A549 (cell line): ENCODE results near the gene RSPH9. TPM values are rescaled to one million over a fixed set of nuclear protein-coding genes. Genes with fewer than 3 reads are reported as not detected.

Experiments
- ATAC-seq, 2 experiments: fragments of 200-7000 bp in 1 of 2; fragments of >200 bp in 1 of 2; cut with Nextera tagmentation in 1 of 2; cut with Tn5 transposase in 1 of 2; 3 replicates each; pipeline versions ENCODE4 v1.8.0 to v1.9.1; 2018 to 2020; ENCODE audit warnings: mild to moderate bottlenecking in 1 of 2, moderate library complexity in 1 of 2
- CTCF ChIA-PET: fragments of 300-600 bp; sonication (Branson Sonifier 250); formaldehyde crosslinking; extraction: SDS; loops from one replicate; lab custom pipeline; 2021; ENCODE audit warnings: antibody characterized with exemption, inconsistent platforms; lab: Yijun Ruan, JAX
- POLR2A ChIA-PET: fragments of 350-600 bp; formaldehyde crosslinking; extraction: SDS; loops from one replicate; lab custom pipeline; 2021; ENCODE audit warnings: antibody characterized with exemption, inconsistent platforms; lab: Yijun Ruan, JAX
- DNase-seq, 2 experiments: peaks; one replicate each; pipeline versions ENCODE4 v3.0.0 to v3.0.0-alpha.2; 2011 to 2016; ENCODE audit warnings: low read depth in 1 of 2, low spot score in 1 of 2
- FAIRE-seq: peaks from 2 replicates; lab custom pipeline; 2011; peaks lifted over from hg19 to GRCh38; lab: Jason Lieb, UNC
- H3K27ac ChIP-seq, 2 experiments: fragments of >200 bp; sonication (Bioruptor Twin); formaldehyde crosslinking; 3 replicates each; pipeline ENCODE4 v1.5.1; 2016 to 2017
- H3K4me1 ChIP-seq: fragments of >200 bp; sonication (Bioruptor Twin); formaldehyde crosslinking; 3 replicates; pipeline ENCODE4 v1.6.1; 2016
- H3K4me2 ChIP-seq: fragments of >200 bp; sonication (Bioruptor Twin); formaldehyde crosslinking; 3 replicates; pipeline ENCODE4 v1.6.1; 2016
- H3K4me3 ChIP-seq: fragments of >200 bp; sonication (Bioruptor Twin); formaldehyde crosslinking; 3 replicates; pipeline ENCODE4 v1.5.1; 2016
- H3K9me3 ChIP-seq: fragments of >200 bp; sonication (Bioruptor Twin); formaldehyde crosslinking; 3 replicates; pipeline ENCODE4 v1.6.1; 2016
- BHLHE40 ChIP-seq: IDR thresholded peaks from 2 replicates; pipeline ENCODE4 v1.6.1; 2012; ENCODE audit warnings: low read depth, low read length, inconsistent platforms
- CBX8 ChIP-seq: fragments of 200-600 bp; sonication (generic); IDR thresholded peaks from 2 replicates; pipeline ENCODE4 v1.6.1; 2016
- CEBPB ChIP-seq, 2 experiments: fragments of >200 bp in 1 of 2; sonication (Bioruptor Twin) in 1 of 2; formaldehyde crosslinking in 1 of 2; IDR thresholded peaks; 2 replicates each; pipeline ENCODE4 v1.6.1; 2012 to 2016
- CHD4 ChIP-seq: fragments of 200-600 bp; sonication (generic); IDR thresholded peaks from 2 replicates; pipeline ENCODE4 v1.6.1; 2016; ENCODE audit warnings: antibody characterized with exemption, mild to moderate bottlenecking, borderline replicate concordance
- EHMT2 ChIP-seq: fragments of 200-600 bp; sonication (generic); IDR thresholded peaks from 2 replicates; pipeline ENCODE4 v1.6.1; 2016; ENCODE audit warnings: antibody characterized with exemption, low read depth, mild to moderate bottlenecking, moderate library complexity
- EP300 ChIP-seq, 2 experiments: fragments of >200 bp; sonication (Bioruptor Twin); formaldehyde crosslinking; IDR thresholded peaks; 2 replicates in 1 of 2; 3 replicates in 1 of 2; pipeline ENCODE4 v1.6.1; 2016 to 2017
- FOSB ChIP-seq: fragments of 250-450 bp; sonication (Bioruptor Pico); IDR thresholded peaks from 2 replicates; pipeline ENCODE4 v1.5.0; 2020; ENCODE audit warnings: mild to moderate bottlenecking, moderate library complexity
- FOXS1 ChIP-seq: fragments of 250-450 bp; sonication (Bioruptor Pico); IDR thresholded peaks from 2 replicates; pipeline ENCODE4 v1.5.0; 2020; ENCODE audit warnings: mild to moderate bottlenecking, moderate library complexity
- HOXA7 ChIP-seq: fragments of 250-450 bp; sonication (Bioruptor Pico); IDR thresholded peaks from 2 replicates; pipeline ENCODE4 v1.5.0; 2020; ENCODE audit warnings: mild to moderate bottlenecking, moderate library complexity
- JUN ChIP-seq, 2 experiments: fragments of >200 bp; sonication (Bioruptor Twin); formaldehyde crosslinking; IDR thresholded peaks; 2 replicates in 1 of 2; 3 replicates in 1 of 2; pipeline ENCODE4 v1.6.1; 2016 to 2017
- JUNB ChIP-seq: fragments of >200 bp; sonication (Bioruptor Twin); formaldehyde crosslinking; IDR thresholded peaks from 2 replicates; pipeline ENCODE4 v1.6.1; 2016
- KDM5A ChIP-seq: fragments of 200-600 bp; sonication (generic); IDR thresholded peaks from 2 replicates; pipeline ENCODE4 v1.6.1; 2016; ENCODE audit warnings: antibody characterized with exemption, mild to moderate bottlenecking
- MYC ChIP-seq: IDR thresholded peaks from 2 replicates; pipeline ENCODE4 v1.6.1; 2012; ENCODE audit warnings: mild to moderate bottlenecking, inconsistent platforms, low read length, improper control_type of control experiment, borderline replicate concordance
- NPAS2 ChIP-seq: fragments of 250-450 bp; sonication (Bioruptor Pico); IDR thresholded peaks from 2 replicates; pipeline ENCODE4 v1.8.0; 2022; ENCODE audit warnings: mild to moderate bottlenecking, moderate library complexity, borderline replicate concordance
- POLR2A ChIP-seq: IDR thresholded peaks from 2 replicates; pipeline ENCODE4 v1.6.1; 2012; ENCODE audit warnings: mild to moderate bottlenecking, low read length
- RARB ChIP-seq: fragments of 250-450 bp; sonication (Bioruptor Pico); IDR thresholded peaks from 2 replicates; pipeline ENCODE4 v1.8.0; 2021; ENCODE audit warnings: mild to moderate bottlenecking, moderate library complexity
- RFX5 ChIP-seq: fragments of 450-650 bp; IDR thresholded peaks from 2 replicates; pipeline ENCODE4 v1.7.1; 2014; ENCODE audit warnings: antibody characterized with exemption, mild to moderate bottlenecking, moderate library complexity
- SMC3 ChIP-seq: fragments of >200 bp; sonication (Bioruptor Twin); formaldehyde crosslinking; IDR thresholded peaks from 3 replicates; pipeline ENCODE4 v1.6.1; 2018; ENCODE audit warnings: inconsistent platforms
- SREBF2 ChIP-seq: fragments of 450-650 bp; IDR thresholded peaks from 2 replicates; pipeline ENCODE4 v1.6.1; 2014; ENCODE audit warnings: mild to moderate bottlenecking, moderate library complexity
- ZC3H11A ChIP-seq: fragments of 450-650 bp; IDR thresholded peaks from 2 replicates; pipeline ENCODE4 v1.6.1; 2014; ENCODE audit warnings: antibody characterized with exemption, mild to moderate bottlenecking
- ZFP36 ChIP-seq: fragments of 450-650 bp; IDR thresholded peaks from 2 replicates; pipeline ENCODE4 v1.6.1; 2014; ENCODE audit warnings: borderline replicate concordance; ENCODE audit not compliant: partially characterized antibody
- ZSCAN20 ChIP-seq: fragments of 250-450 bp; sonication (Bioruptor Pico); IDR thresholded peaks from 2 replicates; pipeline ENCODE4 v1.8.0; 2022; ENCODE audit warnings: mild to moderate bottlenecking, moderate library complexity
- WGBS: methylation state at CpG from one replicate; pipeline ENCODE4 v1.1.6; 2017; ENCODE audit errors: missing lambda C conversion rate; 5-methylcytosine and 5-hydroxymethylcytosine counted together
- polyA plus RNA-seq, 4 experiments: library from polyadenylated mRNA; depleted of rRNA in 3 of 4; stranded (reverse); fragments of >200 nt; fragmentation: RNase III in 1 of 4; extraction: RNeasy Plus Mini Kit Qiagen cat#74134 plus additional on column Dnase treatment in 1 of 4; gene quantifications; 2 replicates in 3 of 4; 3 replicates in 1 of 4; pipeline ENCODE4 v1.2.3, GENCODE V29; 2011 to 2017
- TF ChIP-seq, protein P1 (sequence below): fragments of 200-600 bp; sonication (generic); IDR thresholded peaks from 2 replicates; pipeline ENCODE4 v1.6.1; 2016; ENCODE audit warnings: antibody characterized with exemption, mild to moderate bottlenecking, moderate library complexity
- TF ChIP-seq, protein P2 (sequence below): fragments of >200 bp; sonication (Bioruptor Twin); formaldehyde crosslinking; IDR thresholded peaks from 3 replicates; pipeline ENCODE4 v1.6.1; 2016
- TF ChIP-seq, protein P3 (sequence below): fragments of 150-350 bp; IDR thresholded peaks from 2 replicates; pipeline ENCODE4 v1.6.1; 2014; ENCODE audit warnings: low read depth, mild to moderate bottlenecking, low read length
- TF ChIP-seq, protein P4 (sequence below): fragments of 250-450 bp; sonication (Bioruptor Pico); IDR thresholded peaks from 2 replicates; pipeline ENCODE4 v1.5.0; 2021; ENCODE audit warnings: mild to moderate bottlenecking, moderate library complexity, borderline replicate concordance

RSPH9 gene
- polyA plus RNA-seq, 2 of the 4 experiments (the other 2 are of a cell fraction): 0.14 to 0.18 TPM

DNA sequence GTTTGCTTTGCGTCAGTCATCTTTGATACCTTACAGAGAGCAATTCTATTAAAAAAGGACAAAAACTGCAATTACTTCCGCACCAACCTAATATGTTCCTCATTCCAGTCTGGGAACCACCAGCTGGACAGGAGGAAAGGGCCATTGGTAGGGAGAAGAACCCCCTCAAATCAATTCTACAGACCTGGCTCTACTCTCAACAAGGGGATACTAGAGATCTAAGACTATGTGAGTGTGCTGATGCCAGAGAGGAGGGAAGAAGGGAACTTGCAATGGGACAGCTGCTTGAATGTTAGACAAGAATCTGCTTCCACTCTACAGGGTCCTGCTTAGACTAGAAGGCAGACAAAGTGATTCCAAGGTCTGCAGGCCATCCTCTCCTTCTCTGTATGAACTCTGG lies 29.5 kb downstream of the RSPH9 start:
- CTCF ChIA-PET: interaction anchor here (1.0 to 11.5 kb wide), 4 partner anchors 9 to 101 kb away, joined by 3 to 72 read pairs (median 4); partner anchors contain the start of gene VEGFA
- POLR2A ChIA-PET: no interaction called here
- Histone ChIP-seq H3K9me3 (no peaks in the 10 kb centered on the region), H3K27ac (no peak overlapping the region), H3K4me2 (no peak overlapping the region), H3K4me3 (no peak overlapping the region), H3K4me1 (no peaks in the 10 kb centered on the region)
- TF ChIP-seq RARB (CRISPR knock-in tag): no peak
- FAIRE-seq: no peak
- no peak for DNase-seq
- no peak for ATAC-seq
- WGBS: 100% methylated on average over 2 of the region's 2 CpGs

DNA sequence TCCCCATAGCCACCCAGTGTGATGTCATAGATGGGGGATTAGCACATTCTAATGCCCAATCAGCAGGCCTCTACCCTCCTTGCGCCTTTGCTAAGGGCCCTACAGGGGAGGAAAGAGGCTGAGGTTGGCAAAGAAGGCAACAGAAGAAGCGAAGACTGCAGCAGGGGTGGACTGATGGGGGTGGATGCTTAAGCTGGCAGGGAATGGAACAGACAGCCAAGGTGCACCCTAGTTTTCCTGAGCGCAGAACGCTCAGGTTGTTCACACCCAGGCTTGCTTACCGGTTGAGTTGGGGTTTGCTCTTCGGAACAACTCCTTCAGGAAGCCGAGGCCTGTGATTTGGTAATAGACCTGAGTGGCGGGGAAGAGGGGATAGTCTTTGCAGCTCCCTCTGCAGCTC lies 30.1 kb downstream of the RSPH9 start:
- DNase-seq (no peak), ATAC-seq (no peak), FAIRE-seq (no peak)
- no peak overlapping the region for H3K4me3 ChIP-seq
- H3K27ac ChIP-seq: no peak overlapping the region
- no peaks in the 10 kb centered on the region for H3K4me1 ChIP-seq
- ChIA-PET POLR2A (no interaction called here), CTCF (interaction anchor here (1.2 to 11.5 kb wide), 5 partner anchors 7 to 404 kb away, joined by 3 to 72 read pairs (median 3); partner anchors contain the start of gene VEGFA)
- H3K9me3 ChIP-seq: no peaks in the 10 kb centered on the region
- H3K4me2 ChIP-seq: no peak overlapping the region
- TF ChIP-seq MYC: no peak
- no peak for TF ChIP-seq RFX5
- TF ChIP-seq HOXA7: no peak
- TF ChIP-seq FOXS1: no peak
- TF ChIP-seq EP300 (IDR thresholded peaks at IDR 0.05): no peak
- no peak for TF ChIP-seq KDM5A
- no peak for TF ChIP-seq FOSB
- TF ChIP-seq EHMT2: no peak
- no peak for TF ChIP-seq BHLHE40
- TF ChIP-seq, protein P1, sequence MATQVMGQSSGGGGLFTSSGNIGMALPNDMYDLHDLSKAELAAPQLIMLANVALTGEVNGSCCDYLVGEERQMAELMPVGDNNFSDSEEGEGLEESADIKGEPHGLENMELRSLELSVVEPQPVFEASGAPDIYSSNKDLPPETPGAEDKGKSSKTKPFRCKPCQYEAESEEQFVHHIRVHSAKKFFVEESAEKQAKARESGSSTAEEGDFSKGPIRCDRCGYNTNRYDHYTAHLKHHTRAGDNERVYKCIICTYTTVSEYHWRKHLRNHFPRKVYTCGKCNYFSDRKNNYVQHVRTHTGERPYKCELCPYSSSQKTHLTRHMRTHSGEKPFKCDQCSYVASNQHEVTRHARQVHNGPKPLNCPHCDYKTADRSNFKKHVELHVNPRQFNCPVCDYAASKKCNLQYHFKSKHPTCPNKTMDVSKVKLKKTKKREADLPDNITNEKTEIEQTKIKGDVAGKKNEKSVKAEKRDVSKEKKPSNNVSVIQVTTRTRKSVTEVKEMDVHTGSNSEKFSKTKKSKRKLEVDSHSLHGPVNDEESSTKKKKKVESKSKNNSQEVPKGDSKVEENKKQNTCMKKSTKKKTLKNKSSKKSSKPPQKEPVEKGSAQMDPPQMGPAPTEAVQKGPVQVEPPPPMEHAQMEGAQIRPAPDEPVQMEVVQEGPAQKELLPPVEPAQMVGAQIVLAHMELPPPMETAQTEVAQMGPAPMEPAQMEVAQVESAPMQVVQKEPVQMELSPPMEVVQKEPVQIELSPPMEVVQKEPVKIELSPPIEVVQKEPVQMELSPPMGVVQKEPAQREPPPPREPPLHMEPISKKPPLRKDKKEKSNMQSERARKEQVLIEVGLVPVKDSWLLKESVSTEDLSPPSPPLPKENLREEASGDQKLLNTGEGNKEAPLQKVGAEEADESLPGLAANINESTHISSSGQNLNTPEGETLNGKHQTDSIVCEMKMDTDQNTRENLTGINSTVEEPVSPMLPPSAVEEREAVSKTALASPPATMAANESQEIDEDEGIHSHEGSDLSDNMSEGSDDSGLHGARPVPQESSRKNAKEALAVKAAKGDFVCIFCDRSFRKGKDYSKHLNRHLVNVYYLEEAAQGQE: no peak
- no peak for TF ChIP-seq POLR2A
- TF ChIP-seq, protein P2, sequence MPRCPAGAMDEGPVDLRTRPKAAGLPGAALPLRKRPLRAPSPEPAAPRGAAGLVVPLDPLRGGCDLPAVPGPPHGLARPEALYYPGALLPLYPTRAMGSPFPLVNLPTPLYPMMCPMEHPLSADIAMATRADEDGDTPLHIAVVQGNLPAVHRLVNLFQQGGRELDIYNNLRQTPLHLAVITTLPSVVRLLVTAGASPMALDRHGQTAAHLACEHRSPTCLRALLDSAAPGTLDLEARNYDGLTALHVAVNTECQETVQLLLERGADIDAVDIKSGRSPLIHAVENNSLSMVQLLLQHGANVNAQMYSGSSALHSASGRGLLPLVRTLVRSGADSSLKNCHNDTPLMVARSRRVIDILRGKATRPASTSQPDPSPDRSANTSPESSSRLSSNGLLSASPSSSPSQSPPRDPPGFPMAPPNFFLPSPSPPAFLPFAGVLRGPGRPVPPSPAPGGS: no peak
- TF ChIP-seq SMC3: no peak
- TF ChIP-seq JUNB: no peak
- no peak for TF ChIP-seq ZC3H11A
- WGBS: 93% methylated on average over 8 of the region's 8 CpGs

DNA sequence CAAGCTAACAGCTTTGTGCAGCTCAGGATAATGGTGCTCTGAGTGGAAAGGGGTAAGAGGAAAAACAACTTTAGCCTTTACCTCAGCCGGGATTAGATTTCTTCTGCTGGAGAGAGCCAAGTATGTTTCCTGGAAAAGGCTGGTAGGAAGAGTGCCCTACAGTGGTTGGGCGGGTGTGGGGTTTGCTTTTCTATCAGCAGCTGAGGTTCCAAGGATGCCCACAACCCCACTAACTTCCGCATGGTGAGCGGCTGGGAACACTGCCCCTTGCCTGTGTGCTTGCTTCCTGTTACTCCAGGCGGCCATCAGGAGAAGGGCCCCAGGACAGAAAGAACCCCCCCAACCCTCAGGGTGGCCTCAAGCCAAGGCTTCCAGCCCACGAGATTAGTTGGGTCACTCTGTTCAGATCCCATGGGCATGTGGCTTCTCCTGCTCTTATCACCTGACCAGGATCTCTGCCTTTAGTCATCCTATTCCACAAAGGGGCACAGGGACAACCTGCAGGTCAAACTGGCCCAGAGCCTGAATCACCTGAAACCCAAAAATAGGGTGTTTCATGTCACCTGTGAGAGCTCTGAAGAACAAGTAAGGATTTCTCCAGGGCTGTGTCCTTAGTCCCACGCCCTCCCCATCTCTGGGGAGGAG lies 32.2 kb downstream of the RSPH9 start:
- no peak for FAIRE-seq
- no peak overlapping the region for H3K27ac ChIP-seq
- ChIA-PET CTCF (interaction anchor here (0.6 to 3.2 kb wide), 6 partner anchors 10 to 640 kb away, joined by 3 to 18 read pairs (median 3); no protein-coding TSS in a partner anchor), POLR2A (interaction anchor here (1.7 kb wide), 1 partner anchor 9 kb away, joined by 4 read pairs; no protein-coding TSS in a partner anchor)
- H3K4me3 ChIP-seq: no peak overlapping the region
- no peak overlapping the region for H3K4me2 ChIP-seq
- DNase-seq: no peak
- no peaks in the 10 kb centered on the region for H3K9me3 ChIP-seq
- H3K4me1 ChIP-seq: no peaks in the 10 kb centered on the region
- WGBS: 85% methylated on average over 7 of the region's 7 CpGs
- ATAC-seq: no peak
- TF ChIP-seq ZSCAN20 (CRISPR knock-in tag) (no peak), SREBF2 (no peak), CEBPB (IDR thresholded peaks at IDR 0.05) (no peak), ZFP36 (no peak), NPAS2 (CRISPR knock-in tag) (no peak), CBX8 (no peak), CHD4 (no peak), RFX5 (no peak), JUN (IDR thresholded peaks at IDR 0.05) (no peak), FOXS1 (no peak), EP300 (IDR thresholded peaks at IDR 0.05) (no peak)
- TF ChIP-seq, protein P3, sequence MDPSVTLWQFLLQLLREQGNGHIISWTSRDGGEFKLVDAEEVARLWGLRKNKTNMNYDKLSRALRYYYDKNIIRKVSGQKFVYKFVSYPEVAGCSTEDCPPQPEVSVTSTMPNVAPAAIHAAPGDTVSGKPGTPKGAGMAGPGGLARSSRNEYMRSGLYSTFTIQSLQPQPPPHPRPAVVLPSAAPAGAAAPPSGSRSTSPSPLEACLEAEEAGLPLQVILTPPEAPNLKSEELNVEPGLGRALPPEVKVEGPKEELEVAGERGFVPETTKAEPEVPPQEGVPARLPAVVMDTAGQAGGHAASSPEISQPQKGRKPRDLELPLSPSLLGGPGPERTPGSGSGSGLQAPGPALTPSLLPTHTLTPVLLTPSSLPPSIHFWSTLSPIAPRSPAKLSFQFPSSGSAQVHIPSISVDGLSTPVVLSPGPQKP: no peak
- TF ChIP-seq, protein P2: no peak
- TF ChIP-seq, protein P4, sequence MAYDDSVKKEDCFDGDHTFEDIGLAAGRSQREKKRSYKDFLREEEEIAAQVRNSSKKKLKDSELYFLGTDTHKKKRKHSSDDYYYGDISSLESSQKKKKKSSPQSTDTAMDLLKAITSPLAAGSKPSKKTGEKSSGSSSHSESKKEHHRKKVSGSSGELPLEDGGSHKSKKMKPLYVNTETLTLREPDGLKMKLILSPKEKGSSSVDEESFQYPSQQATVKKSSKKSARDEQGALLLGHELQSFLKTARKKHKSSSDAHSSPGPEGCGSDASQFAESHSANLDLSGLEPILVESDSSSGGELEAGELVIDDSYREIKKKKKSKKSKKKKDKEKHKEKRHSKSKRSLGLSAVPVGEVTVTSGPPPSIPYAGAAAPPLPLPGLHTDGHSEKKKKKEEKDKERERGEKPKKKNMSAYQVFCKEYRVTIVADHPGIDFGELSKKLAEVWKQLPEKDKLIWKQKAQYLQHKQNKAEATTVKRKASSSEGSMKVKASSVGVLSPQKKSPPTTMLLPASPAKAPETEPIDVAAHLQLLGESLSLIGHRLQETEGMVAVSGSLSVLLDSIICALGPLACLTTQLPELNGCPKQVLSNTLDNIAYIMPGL: no peak
